NOMO-1 (cell line): ENCODE data around the gene RNF212.
A peak's percentile ranks its signal among the peaks of the same experiment; 100 is the strongest.
"Not testable (repeated sequence)": the region's sequence is repeated elsewhere in the genome, so short reads cannot be mapped to it uniquely, and the experiment has no call there.

Experiments
- DNase-seq, 2 experiments: peaks; one replicate each; lab custom pipeline; 2025; ENCODE audit not compliant: unreplicated experiment in 2 of 2; lab: John Stamatoyannopoulos, UW

Gene RNF212

GRCh38 chr4:1072830-1073446 is 40.4 kb downstream of the RNF212 start:
- DNase-seq = peak; percentile 65 to 79

- no peak for DNase-seq
Observed at GRCh38 chr4:1069394-1069793, 44.0 kb downstream of the RNF212 start.

- no peak for DNase-seq
Observed at GRCh38 chr4:1065732-1066131, 47.6 kb downstream of the RNF212 start.

- DNase-seq = no peak
Observed at GRCh38 chr4:1062419-1062818, 50.9 kb downstream of the RNF212 start.

GRCh38 chr4:1061760-1062159 is 51.6 kb downstream of the RNF212 start:
- DNase-seq = no peak

GRCh38 chr4:1061056-1061700 is 52.2 kb downstream of the RNF212 start:
- no peak for DNase-seq

GRCh38 chr4:1060621-1061020 is 52.7 kb downstream of the RNF212 start:
- no peak for DNase-seq

- no peak for DNase-seq
Observed at GRCh38 chr4:1060121-1060520, 53.2 kb downstream of the RNF212 start.

- DNase-seq = no peak
Observed at GRCh38 chr4:1058997-1059665, 54.2 kb downstream of the RNF212 start.

- no peak for DNase-seq
Observed at GRCh38 chr4:1058198-1058996, 55.0 kb downstream of the RNF212 start.

GRCh38 chr4:1057403-1057745 is 56.0 kb downstream of the RNF212 start:
- DNase-seq = no peak

GRCh38 chr4:1056671-1057402 is 56.5 kb downstream of the RNF212 start:
- no peak for DNase-seq

- DNase-seq = peak; percentile 58 to 61
Observed at GRCh38 chr4:1055721-1056590, 57.4 kb downstream of the RNF212 start.

GRCh38 chr4:1055243-1055701 is 58.1 kb downstream of the RNF212 start:
- not testable (repeated sequence) for DNase-seq

GRCh38 chr4:1054696-1055242 is 58.6 kb downstream of the RNF212 start:
- DNase-seq = not testable (repeated sequence)

- DNase-seq = not testable (repeated sequence)
Observed at GRCh38 chr4:1053891-1054290, 59.5 kb downstream of the RNF212 start.

- no peak for DNase-seq
Observed at GRCh38 chr4:1053080-1053661, 60.2 kb downstream of the RNF212 start.

- DNase-seq = no peak
Observed at GRCh38 chr4:1052231-1052671, 61.1 kb downstream of the RNF212 start.

- no peak for DNase-seq
Observed at GRCh38 chr4:1051472-1051871, 61.9 kb downstream of the RNF212 start.
